GM12801 (cell line): ENCODE results near the gene PEX11G.

Experiments used
- CTCF ChIP-seq: IDR thresholded peaks from one replicate; pipeline ENCODE4 v1.5.1; 2011; ENCODE audit warnings: control low read depth; ENCODE audit not compliant: insufficient read length; ENCODE audit errors: extremely low read depth

Gene PEX11G

GRCh38 chr19:7442423-7442822, 46.4 kb downstream of the PEX11G start:
- no peak for TF ChIP-seq CTCF

GRCh38 chr19:7441468-7442146, 47.2 kb downstream of the PEX11G start:
- TF ChIP-seq CTCF, result no peak

GRCh38 chr19:7440188-7440975, 48.5 kb downstream of the PEX11G start:
- TF ChIP-seq CTCF, result no peak

GRCh38 chr19:7435586-7435985, 53.2 kb downstream of the PEX11G start:
- TF ChIP-seq CTCF, result no peak

GRCh38 chr19:7434391-7434790, 54.4 kb downstream of the PEX11G start:
- TF ChIP-seq CTCF, result no peak

- TF ChIP-seq CTCF, result no peak
Measured at GRCh38 chr19:7429638-7430282, 59.1 kb downstream of the PEX11G start.

GRCh38 chr19:7428651-7429113, 60.2 kb downstream of the PEX11G start:
- no peak for TF ChIP-seq CTCF
